Peyer's patch (tissue), 4 donors: ENCODE results near the gene PPP1R1B. TPM values are rescaled to one million over a fixed set of nuclear protein-coding genes. Genes with fewer than 3 reads are reported as not detected.

ENCODE experiments used
- DNase-seq, 3 donors: peaks; one replicate each; pipeline ENCODE4 v3.0.0-alpha.2; 2017 to 2019
- H3K27ac ChIP-seq, 4 donors: fragments of 200-600 bp; sonication (generic); one replicate each; pipeline ENCODE4 v1.5.1; 2016 to 2019
- H3K27me3 ChIP-seq, 2 donors: fragments of 200-600 bp; sonication (generic); one replicate each; pipeline ENCODE4 v1.5.1; 2019
- H3K36me3 ChIP-seq, 3 donors: fragments of 200-600 bp; sonication (generic); one replicate each; pipeline ENCODE4 v1.5.1; 2016 to 2019
- H3K4me1 ChIP-seq, 4 donors: fragments of 200-600 bp; sonication (generic); one replicate each; pipeline ENCODE4 v1.5.1; 2016 to 2019
- H3K4me3 ChIP-seq, 4 donors: fragments of 200-600 bp; sonication (generic); 1 replicate in 3 of 4; 2 replicates in 1 of 4; pipeline ENCODE4 v1.5.1; 2016 to 2019; ENCODE audit warnings: mild to moderate bottlenecking in 1 of 4
- H3K9me3 ChIP-seq, 4 donors: fragments of 200-600 bp; sonication (generic); one replicate each; pipeline ENCODE4 v1.5.1; 2016 to 2019; ENCODE audit warnings: mild to moderate bottlenecking in 1 of 4
- CTCF ChIP-seq, 6 experiments: fragments of 450-650 bp in 4 of 6; fragments of 200-600 bp in 2 of 6; sonication (generic) in 1 of 6; IDR thresholded peaks; one replicate each; pipeline ENCODE4 v1.5.1; 2017 to 2019; ENCODE audit warnings: antibody characterized with exemption in 6 of 6, mild to moderate bottlenecking in 3 of 6, moderate library complexity in 1 of 6
- POLR2A ChIP-seq, 2 donors: fragments of 450-650 bp; IDR thresholded peaks; one replicate each; pipeline ENCODE4 v1.5.1; 2017; ENCODE audit warnings: antibody characterized with exemption in 2 of 2, mild to moderate bottlenecking in 2 of 2, moderate library complexity in 2 of 2
- total RNA-seq, 4 donors: library from RNA; depleted of rRNA; stranded (reverse); fragments of >200 nt; gene quantifications; one replicate each; pipeline ENCODE4 v1.1.0, GENCODE V29; 2016

PPP1R1B gene
- total RNA-seq, 4 donors from 2014 or later = 71.8 to 161 (median 125) TPM

- Histone ChIP-seq H3K27me3 (peaks cover 0 to 6% of the 10 kb centered on the region in 2 donors), H3K27ac (peak within 1 kb of the TSS in 2 of 4 donors; percentile 23 to 44), H3K4me1 (peaks cover 5 to 59% (median 15%) of the 10 kb centered on the region in 4 donors), H3K9me3 (no peaks in the 10 kb centered on the region), H3K4me3 (peak within 1 kb of the TSS; percentile 37 to 60 (median 50)), H3K36me3 (no peaks in the 10 kb centered on the region)
- TF ChIP-seq CTCF (IDR thresholded peaks at IDR 0.05) (peak; percentile 23 to 79 (median 66)), POLR2A (IDR thresholded peaks at IDR 0.05) (no peak)
- DNase-seq = peak; percentile 77 to 89 (median 85)
Measured at GRCh38 chr17:39667945-39668924, 41.5 kb downstream of the PPP1R1B start, which contains the start of gene PNMT. Gene PNMT, plus strand, starts transcription at chr17:39668453. Its CDS starts 23 bp downstream, at chr17:39668476.

- H3K27me3 ChIP-seq = peaks cover 0 to 6% of the 10 kb centered on the region in 2 donors
- no peak overlapping the region for H3K27ac ChIP-seq
- peaks cover under 1 to 48% (median 15%) of the 10 kb centered on the region in 4 donors for H3K4me1 ChIP-seq
- H3K9me3 ChIP-seq = no peaks in the 10 kb centered on the region
- TF ChIP-seq CTCF (IDR thresholded peaks at IDR 0.05) = no peak
- no peak for TF ChIP-seq POLR2A (IDR thresholded peaks at IDR 0.05)
- no peak overlapping the region for H3K4me3 ChIP-seq
- no peaks in the 10 kb centered on the region for H3K36me3 ChIP-seq
- no peak for DNase-seq
Measured at GRCh38 chr17:39669897-39670735, 43.4 kb downstream of the PPP1R1B start.

GRCh38 chr17:39670746-39671145 is 44.0 kb downstream of the PPP1R1B start:
- peaks cover 0 to 6% of the 10 kb centered on the region in 2 donors for H3K27me3 ChIP-seq
- no peaks in the 10 kb centered on the region for H3K36me3 ChIP-seq
- DNase-seq = no peak
- no peak overlapping the region for H3K4me3 ChIP-seq
- TF ChIP-seq POLR2A (IDR thresholded peaks at IDR 0.05) (no peak), CTCF (IDR thresholded peaks at IDR 0.05) (no peak)
- H3K9me3 ChIP-seq = no peaks in the 10 kb centered on the region
- H3K4me1 ChIP-seq = peaks cover 2 to 50% (median 15%) of the 10 kb centered on the region in 4 donors
- H3K27ac ChIP-seq = no peak overlapping the region

GRCh38 chr17:39671651-39672521 is 45.1 kb downstream of the PPP1R1B start:
- TF ChIP-seq POLR2A (IDR thresholded peaks at IDR 0.05) (no peak), CTCF (IDR thresholded peaks at IDR 0.05) (peak in 4 of 6 experiments; percentile 39 to 74 (median 70))
- Histone ChIP-seq H3K27ac (peak overlapping the region in 1 of 4 donors; percentile 49), H3K9me3 (no peaks in the 10 kb centered on the region), H3K4me3 (no peak overlapping the region), H3K27me3 (peaks cover 0 to 6% of the 10 kb centered on the region in 2 donors), H3K36me3 (no peaks in the 10 kb centered on the region), H3K4me1 (peaks cover 2 to 47% (median 15%) of the 10 kb centered on the region in 4 donors)
- DNase-seq = peak in 2 of 3 donors; percentile 74 to 83
